ENCODE data around the gene ASCC3.

ASCC3 gene

GRCh38 chr6:100915876-100916275, 34.7 kb upstream of the ASCC3 start:
- no peak overlapping the region for H3K27ac ChIP-seq

DNA sequence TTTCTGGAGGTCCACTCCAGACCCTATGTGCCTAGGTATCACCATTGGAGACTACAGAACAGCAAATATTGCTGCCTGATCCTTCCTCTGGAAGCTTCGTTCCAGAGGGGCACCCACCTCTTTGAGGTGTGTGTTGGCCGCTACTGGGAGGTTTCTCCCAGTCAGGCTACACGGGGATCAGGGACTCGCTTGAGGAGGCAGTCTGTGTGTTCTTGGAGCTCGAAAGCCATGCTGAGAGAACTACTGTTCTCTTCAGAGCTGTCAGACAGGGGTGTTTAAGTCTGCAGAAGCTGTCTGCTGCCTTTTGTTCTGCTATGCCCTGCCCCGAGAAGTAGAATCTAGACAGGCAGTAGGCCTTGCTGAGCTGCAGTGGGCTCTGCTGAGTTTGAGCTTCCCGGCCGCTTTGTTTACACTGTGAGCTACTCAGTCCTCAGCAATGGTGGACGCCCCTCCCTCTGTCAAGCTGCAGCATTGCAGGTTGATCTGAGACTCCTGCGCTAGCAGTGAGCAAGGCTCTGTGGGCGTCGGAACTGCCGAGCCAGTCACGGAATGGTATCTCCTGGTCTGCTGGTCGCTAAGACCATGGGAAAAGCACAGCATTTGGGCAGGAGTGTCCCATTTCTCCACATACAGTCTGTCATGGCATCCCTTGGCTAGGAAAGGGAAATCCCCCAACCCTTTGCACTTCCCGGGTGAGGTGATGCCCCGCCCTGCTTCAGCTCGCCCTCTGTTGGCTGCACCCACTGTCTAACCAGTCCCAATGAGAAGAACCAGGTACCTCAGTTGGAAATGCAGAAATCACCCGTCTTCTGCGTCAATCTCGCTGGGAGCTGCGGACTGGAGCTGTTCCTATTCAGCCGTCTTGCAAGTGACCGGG, 32.5 kb upstream of the ASCC3 start:
- H3K27ac ChIP-seq, result no peak overlapping the region
- TF ChIP-seq, protein P1, sequence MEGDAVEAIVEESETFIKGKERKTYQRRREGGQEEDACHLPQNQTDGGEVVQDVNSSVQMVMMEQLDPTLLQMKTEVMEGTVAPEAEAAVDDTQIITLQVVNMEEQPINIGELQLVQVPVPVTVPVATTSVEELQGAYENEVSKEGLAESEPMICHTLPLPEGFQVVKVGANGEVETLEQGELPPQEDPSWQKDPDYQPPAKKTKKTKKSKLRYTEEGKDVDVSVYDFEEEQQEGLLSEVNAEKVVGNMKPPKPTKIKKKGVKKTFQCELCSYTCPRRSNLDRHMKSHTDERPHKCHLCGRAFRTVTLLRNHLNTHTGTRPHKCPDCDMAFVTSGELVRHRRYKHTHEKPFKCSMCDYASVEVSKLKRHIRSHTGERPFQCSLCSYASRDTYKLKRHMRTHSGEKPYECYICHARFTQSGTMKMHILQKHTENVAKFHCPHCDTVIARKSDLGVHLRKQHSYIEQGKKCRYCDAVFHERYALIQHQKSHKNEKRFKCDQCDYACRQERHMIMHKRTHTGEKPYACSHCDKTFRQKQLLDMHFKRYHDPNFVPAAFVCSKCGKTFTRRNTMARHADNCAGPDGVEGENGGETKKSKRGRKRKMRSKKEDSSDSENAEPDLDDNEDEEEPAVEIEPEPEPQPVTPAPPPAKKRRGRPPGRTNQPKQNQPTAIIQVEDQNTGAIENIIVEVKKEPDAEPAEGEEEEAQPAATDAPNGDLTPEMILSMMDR (IDR thresholded peaks at IDR 0.05), result no peak
- no peak for TF ChIP-seq ZFX (IDR thresholded peaks at IDR 0.05; ENCODE audit: borderline replicate concordance)

More at GRCh38 chr6:100915876-100916275, 34.7 kb upstream of the ASCC3 start:
- TF ChIP-seq ZFX (IDR thresholded peaks at IDR 0.05; ENCODE audit: borderline replicate concordance), result no peak
- TF ChIP-seq, protein P1 (IDR thresholded peaks at IDR 0.05), result no peak

DNA sequence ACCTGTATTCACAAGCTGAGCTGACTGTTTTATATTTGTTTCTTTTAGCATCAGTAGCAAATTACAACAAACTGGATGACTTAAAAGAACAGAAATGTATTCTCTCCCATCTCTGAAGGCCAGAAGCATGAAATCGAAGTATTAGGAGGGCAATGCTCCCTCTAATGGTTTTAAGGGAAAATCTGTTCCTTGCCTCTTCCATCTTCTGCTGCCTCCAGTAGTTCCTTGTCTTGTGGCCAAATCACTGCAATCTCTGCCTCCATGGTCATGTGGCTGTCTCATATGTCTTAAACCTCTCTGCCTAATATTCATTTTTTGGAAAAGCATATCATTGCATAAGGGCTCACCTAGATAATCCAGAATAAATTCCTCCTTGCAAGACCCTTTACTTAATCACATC, 25.2 kb upstream of the ASCC3 start:
- H3K27ac ChIP-seq, result no peak overlapping the region
- no peak for TF ChIP-seq ZFX (IDR thresholded peaks at IDR 0.05; ENCODE audit: borderline replicate concordance)
- TF ChIP-seq, protein P1 (IDR thresholded peaks at IDR 0.05), result no peak

DNA sequence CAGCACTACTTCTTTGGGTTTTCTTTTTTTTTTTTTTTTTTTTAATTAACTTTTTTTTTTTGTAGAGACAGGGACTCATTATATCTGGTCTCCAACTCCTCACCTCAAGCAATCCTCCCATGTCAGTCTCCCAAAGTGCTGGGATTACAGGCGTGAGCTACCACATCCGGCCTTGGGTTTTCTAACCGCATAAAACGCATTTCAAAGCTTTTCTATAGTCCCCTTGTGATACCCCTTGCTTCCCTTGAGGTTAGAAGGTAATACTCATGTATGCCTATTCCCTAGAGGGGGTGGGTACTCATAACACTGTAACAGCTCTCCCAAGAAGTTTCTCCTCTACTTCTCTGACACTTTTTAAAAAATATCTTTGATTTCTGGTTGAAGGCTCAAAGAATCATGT, 23.9 kb upstream of the ASCC3 start:
- no peak for TF ChIP-seq ZFX (IDR thresholded peaks at IDR 0.05; ENCODE audit: borderline replicate concordance)
- TF ChIP-seq, protein P1 (IDR thresholded peaks at IDR 0.05), result no peak
- H3K27ac ChIP-seq, result no peak overlapping the region

DNA sequence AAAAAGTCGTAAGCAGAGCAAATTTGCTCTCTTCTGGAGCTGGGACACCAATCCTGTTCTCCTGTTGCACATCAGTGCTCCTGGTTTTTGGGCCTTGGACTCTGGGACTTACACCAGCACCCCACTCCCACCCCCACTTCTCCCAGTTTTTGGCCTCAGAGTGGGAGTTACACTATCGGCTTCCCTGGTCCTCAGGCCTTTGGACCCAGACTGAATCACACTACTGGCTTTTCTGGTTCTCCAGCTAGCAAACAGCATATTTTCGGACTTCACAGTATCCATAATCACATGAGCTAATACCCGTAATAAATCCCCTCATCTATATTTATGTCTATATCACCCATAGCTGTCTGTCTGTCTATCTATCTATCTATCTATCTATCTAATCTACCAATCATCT, 23.2 kb upstream of the ASCC3 start:
- no peak overlapping the region for H3K27ac ChIP-seq
- TF ChIP-seq ZFX (IDR thresholded peaks at IDR 0.05; ENCODE audit: borderline replicate concordance), result no peak
- TF ChIP-seq, protein P1 (IDR thresholded peaks at IDR 0.05), result no peak

DNA sequence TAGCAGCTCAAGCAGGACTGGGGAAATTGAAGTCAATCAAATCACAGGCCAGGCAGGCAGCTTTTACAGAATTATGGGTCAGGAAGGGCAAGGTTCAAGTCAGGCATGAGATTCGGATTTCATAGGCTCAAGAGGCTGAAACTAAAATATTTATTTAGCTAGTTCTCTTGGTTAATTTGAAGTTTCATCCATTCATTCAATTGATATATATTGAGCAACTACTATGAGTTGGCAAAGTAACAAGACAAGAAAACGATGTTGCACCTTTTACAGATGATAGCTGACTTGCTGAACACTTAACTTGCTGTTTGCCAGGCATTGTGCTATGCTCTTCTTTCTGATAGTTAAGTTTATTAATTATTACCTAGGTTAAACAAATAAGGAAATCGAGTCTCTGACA, 20.5 kb upstream of the ASCC3 start:
- TF ChIP-seq, protein P1 (IDR thresholded peaks at IDR 0.05), result no peak
- TF ChIP-seq ZFX (IDR thresholded peaks at IDR 0.05; ENCODE audit: borderline replicate concordance), result no peak

DNA sequence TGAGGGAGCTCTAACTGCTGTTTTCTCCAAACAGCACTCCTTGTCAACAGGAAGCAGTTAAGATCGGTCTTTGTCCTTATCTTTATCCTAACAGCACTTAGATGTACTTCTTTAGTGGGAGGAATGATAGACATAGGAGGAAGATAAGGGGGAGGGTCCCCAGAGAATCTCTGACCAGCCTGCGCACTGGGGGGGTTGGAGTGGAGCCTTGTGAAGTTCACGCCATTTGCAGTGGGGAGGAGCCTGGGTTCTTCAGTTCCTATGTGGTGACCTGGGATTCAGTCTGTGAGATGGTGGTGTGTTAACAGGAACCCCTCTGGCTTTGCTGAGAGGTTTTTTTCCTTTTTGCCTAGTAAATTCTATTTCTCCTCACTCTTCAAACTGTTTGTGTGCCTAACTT, 18.1 kb upstream of the ASCC3 start:
- H3K27ac ChIP-seq, result no peak overlapping the region
- no peak for TF ChIP-seq ZFX (IDR thresholded peaks at IDR 0.05; ENCODE audit: borderline replicate concordance)
- TF ChIP-seq, protein P1 (IDR thresholded peaks at IDR 0.05), result no peak

More for the DNA sequence above, 20.5 kb upstream of the ASCC3 start:
- H3K27ac ChIP-seq, result no peak overlapping the region

Measured in 22Rv1 (cell line).